Psoas muscle (tissue), 8 donors: ENCODE results near the gene MRAS. TPM values are rescaled to one million over a fixed set of nuclear protein-coding genes. Genes with fewer than 3 reads are reported as not detected.

Experiments used
- ATAC-seq, 4 donors: fragments of 200-7000 bp; cut with Tn5 transposase; one replicate each; pipeline ENCODE4 v1.9.1; 2020; ENCODE audit warnings: moderate library complexity in 3 of 4, mild to moderate bottlenecking in 2 of 4
- DNase-seq, 2 donors: peaks; one replicate each; pipeline ENCODE4 v3.0.0-alpha.2; 2020
- H3K27ac ChIP-seq: fragments of 200-600 bp; one replicate; pipeline ENCODE4 v1.8.0; 2022
- H3K27me3 ChIP-seq, 3 donors: fragments of 200-600 bp in 1 of 3; one replicate each; pipeline versions ENCODE4 v1.6.1 to v1.8.0; 2013 to 2022; ENCODE audit warnings: low read length in 2 of 3, mild to moderate bottlenecking in 2 of 3, moderate library complexity in 1 of 3; ENCODE audit not compliant: insufficient read depth in 3 of 3
- H3K36me3 ChIP-seq, 2 donors: fragments of 200-600 bp in 1 of 2; one replicate each; pipeline versions ENCODE4 v1.6.1 to v1.8.0; 2013 to 2022; ENCODE audit warnings: low read depth in 1 of 2, mild to moderate bottlenecking in 1 of 2, moderate library complexity in 1 of 2; ENCODE audit not compliant: insufficient read depth in 1 of 2
- H3K4me1 ChIP-seq: fragments of 200-600 bp; one replicate; pipeline ENCODE4 v1.8.0; 2022
- H3K4me3 ChIP-seq: fragments of 200-600 bp; one replicate; pipeline ENCODE4 v1.8.0; 2022; ENCODE audit warnings: mild to moderate bottlenecking
- H3K9me3 ChIP-seq: fragments of 200-600 bp; one replicate; pipeline ENCODE4 v1.8.0; 2022
- WGBS, 3 donors: extraction: QIAGEN DNeasy Blood & Tissue Kit; methylation state at CpG; one replicate each; pipeline versions ENCODE4 v1.1.6 to v1.1.7; 2013; 5-methylcytosine and 5-hydroxymethylcytosine counted together
- intact Hi-C, 2 donors: fragments of 100-400 bp; cut with DNase I; formaldehyde crosslinking; loops; one replicate each; pipeline versions ENCODE4 v1.11.0 to v1.14.2; 2022
- polyA plus RNA-seq, 3 donors: library from polyadenylated mRNA; stranded (reverse); fragments of 200-250 nt; gene quantifications; one replicate each; pipeline ENCODE4 v1.2.3, GENCODE V29; 2013
- total RNA-seq, 4 donors: library from RNA; stranded (reverse); fragmentation: NEBNext Ultra II Directional in 2 of 4; extraction: Animal tissue kit (Norgen Biotek cat#: 25700) in 2 of 4; gene quantifications; one replicate each; pipeline versions ENCODE4 v1.2.1 to v1.2.4, GENCODE V29; 2021 to 2023
- TF ChIP-seq, protein P1 (sequence below): fragments of 200-600 bp; IDR thresholded peaks from one replicate; pipeline ENCODE4 v1.8.0; 2022; ENCODE audit warnings: antibody characterized with exemption
- donor health status: healthy with polysubstance abuse.
- donor health status: DM: no; HTN: no; CAD: no; lungs with moderate emphysema.
- donor health status: Bipolar disorder and iron deficiency.
- donor health status: healthy.
- donor health status: DM: yes; HTN: yes; CAD: no.
- donor health status: DM: no; HTN: no; CAD: no.
- donor health status: DM: no; HTN: no; CAD: no.
- donor health status: DM: yes; HTN: yes; CAD: no.

The MRAS gene
- total and polyA plus RNA-seq, 7 donors, result 43.8 to 166 (median 107) TPM

DNA sequence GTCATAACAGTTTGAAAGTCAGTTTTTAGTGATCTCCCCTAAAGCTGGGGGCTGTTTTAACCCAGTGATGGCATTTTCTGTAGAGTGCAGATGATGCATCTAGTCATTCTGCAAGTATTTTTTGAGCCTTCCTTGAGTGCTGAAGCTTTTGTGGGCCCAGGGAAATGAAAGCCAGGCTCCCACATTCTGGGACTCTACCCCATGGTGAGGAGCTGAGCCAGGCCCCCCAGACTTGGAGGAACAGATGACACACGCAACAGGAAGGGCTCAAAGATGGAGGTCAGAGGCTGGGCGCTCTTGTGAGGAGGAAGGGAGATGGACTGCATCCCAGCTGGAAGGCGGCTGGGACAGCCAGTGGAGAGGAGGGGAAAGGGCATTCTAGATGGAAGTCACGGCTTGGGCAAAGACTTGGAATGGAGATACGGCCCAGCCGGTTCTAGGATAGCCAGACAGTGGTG lies 40.8 kb downstream of the MRAS start:
- 65 to 88% (median 79%) methylated on average over 6 of the region's 6 CpGs for WGBS, 3 donors
- TF ChIP-seq, protein P1, sequence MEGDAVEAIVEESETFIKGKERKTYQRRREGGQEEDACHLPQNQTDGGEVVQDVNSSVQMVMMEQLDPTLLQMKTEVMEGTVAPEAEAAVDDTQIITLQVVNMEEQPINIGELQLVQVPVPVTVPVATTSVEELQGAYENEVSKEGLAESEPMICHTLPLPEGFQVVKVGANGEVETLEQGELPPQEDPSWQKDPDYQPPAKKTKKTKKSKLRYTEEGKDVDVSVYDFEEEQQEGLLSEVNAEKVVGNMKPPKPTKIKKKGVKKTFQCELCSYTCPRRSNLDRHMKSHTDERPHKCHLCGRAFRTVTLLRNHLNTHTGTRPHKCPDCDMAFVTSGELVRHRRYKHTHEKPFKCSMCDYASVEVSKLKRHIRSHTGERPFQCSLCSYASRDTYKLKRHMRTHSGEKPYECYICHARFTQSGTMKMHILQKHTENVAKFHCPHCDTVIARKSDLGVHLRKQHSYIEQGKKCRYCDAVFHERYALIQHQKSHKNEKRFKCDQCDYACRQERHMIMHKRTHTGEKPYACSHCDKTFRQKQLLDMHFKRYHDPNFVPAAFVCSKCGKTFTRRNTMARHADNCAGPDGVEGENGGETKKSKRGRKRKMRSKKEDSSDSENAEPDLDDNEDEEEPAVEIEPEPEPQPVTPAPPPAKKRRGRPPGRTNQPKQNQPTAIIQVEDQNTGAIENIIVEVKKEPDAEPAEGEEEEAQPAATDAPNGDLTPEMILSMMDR, result no peak
- no peaks in the 10 kb centered on the region for H3K9me3 ChIP-seq
- no peak overlapping the region for H3K4me3 ChIP-seq
- peak overlapping the region; percentile 72 for H3K27ac ChIP-seq
- H3K27me3 ChIP-seq, result no peaks in the 10 kb centered on the region
- intact Hi-C loops, result loop anchor here (5.0 kb wide), 1 partner anchor 37 kb away; no protein-coding TSS in a partner anchor
- H3K36me3 ChIP-seq, result no peaks in the 10 kb centered on the region
- ATAC-seq (peak in 2 of 4 donors; percentile 3 to 4), DNase-seq (peak in 1 of 2 donors; percentile 43)
- H3K4me1 ChIP-seq, result peaks cover 40% of the 10 kb centered on the region

DNA sequence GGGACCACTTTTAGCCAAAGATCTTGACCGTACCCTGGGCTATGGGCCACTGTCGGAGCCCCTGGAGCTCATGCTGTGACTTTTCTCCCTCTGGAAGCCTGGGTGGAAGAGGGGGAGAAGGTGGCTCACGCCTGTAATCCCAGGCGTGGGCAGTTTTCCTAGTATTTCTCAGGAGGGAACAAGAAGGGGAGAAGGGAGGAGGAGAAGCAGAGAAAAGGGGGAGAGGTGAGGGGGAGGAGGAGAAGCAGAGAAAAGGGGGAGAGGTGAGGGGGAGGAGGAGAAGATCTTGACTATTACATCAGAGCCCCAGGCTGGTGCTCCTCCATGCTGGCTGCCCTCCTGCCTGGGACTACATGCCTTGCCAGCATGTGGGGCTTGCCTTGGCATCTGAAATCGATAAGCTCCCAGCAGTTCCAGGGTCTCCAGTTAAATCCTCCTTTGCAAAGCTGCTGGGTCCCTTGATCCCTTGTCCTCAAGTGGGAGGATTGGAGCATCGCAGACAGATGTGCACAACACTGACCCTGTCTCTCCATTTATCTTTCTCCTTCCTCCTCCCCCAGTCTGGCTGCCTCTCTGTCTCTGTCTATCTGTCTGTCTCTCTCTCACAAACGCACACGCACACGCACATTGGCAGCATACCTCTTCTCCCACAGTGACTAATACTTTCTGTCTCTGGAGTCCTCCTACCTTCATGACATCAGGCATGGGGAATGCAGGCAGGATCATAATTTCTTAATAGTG lies 41.6 kb downstream of the MRAS start:
- H3K4me1 ChIP-seq, result peaks cover 40% of the 10 kb centered on the region
- peak; percentile 53 to 67 for DNase-seq
- 33 to 53% (median 37%) methylated on average over 9 of the region's 9 CpGs for WGBS, 3 donors
- no peaks in the 10 kb centered on the region for H3K36me3 ChIP-seq
- TF ChIP-seq, protein P1, result no peak
- peak; percentile 93 to 98 (median 95) for ATAC-seq
- H3K27me3 ChIP-seq, result no peaks in the 10 kb centered on the region
- H3K4me3 ChIP-seq, result peak overlapping the region; percentile 19
- peak overlapping the region; percentile 72 for H3K27ac ChIP-seq
- no peaks in the 10 kb centered on the region for H3K9me3 ChIP-seq
- intact Hi-C loops, result loop anchor here (5.0 kb wide), 1 partner anchor 38 kb away; no protein-coding TSS in a partner anchor

DNA sequence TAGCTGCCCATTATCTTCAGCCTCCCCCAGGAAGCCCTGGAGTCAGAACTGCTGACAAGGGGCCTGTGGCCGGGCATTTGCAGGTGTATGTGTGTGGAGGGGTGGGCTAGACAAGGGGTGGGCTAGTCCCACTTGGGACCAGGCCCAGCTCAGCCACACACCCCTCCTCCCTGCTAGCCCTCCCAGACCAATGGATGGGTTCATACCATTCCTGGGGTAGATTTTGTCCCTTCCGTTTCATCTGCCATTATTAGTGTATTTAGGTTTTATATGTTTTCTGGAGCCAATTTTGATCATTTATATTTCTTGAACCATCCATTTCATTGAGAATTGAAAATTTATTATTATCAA lies 42.2 kb downstream of the MRAS start:
- WGBS, 3 donors, result 48 to 86% (median 62%) methylated on average over 2 of the region's 2 CpGs
- TF ChIP-seq, protein P1, result no peak
- Histone ChIP-seq H3K27ac (peak overlapping the region; percentile 72), H3K4me1 (peaks cover 45% of the 10 kb centered on the region), H3K27me3 (no peaks in the 10 kb centered on the region), H3K4me3 (no peak overlapping the region), H3K9me3 (no peaks in the 10 kb centered on the region), H3K36me3 (no peaks in the 10 kb centered on the region)
- ATAC-seq, result no peak
- no peak for DNase-seq
- intact Hi-C loops, result no loop called here

DNA sequence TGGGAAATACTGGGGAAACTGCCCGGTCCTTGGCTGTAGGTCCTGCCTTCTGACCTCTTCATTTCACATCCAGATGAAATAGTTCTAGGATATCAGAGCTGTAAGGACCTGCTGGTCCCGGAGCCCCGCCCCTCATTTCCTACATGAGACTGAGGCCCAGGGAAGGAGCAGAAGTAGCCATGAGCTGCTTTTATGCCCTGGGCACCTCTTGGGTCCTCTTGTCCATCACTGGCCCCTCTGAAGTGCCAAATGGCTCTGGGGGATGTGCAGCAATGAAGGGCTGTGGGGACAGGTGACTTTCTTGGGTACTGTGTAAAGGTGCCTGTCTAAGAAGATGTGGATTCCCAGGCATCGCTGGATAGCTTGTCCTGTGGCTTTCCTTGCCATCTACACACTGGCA lies 45.8 kb downstream of the MRAS start:
- H3K4me1 ChIP-seq, result peaks cover 55% of the 10 kb centered on the region
- no peaks in the 10 kb centered on the region for H3K9me3 ChIP-seq
- WGBS, 3 donors, result 86 to 91% (median 89%) methylated on average over 4 of the region's 4 CpGs
- H3K27ac ChIP-seq, result no peak overlapping the region
- TF ChIP-seq, protein P1, result no peak
- no peak for DNase-seq
- intact Hi-C loops, result no loop called here
- peaks cover 0 to 13% of the 10 kb centered on the region in 2 donors for H3K36me3 ChIP-seq
- no peak for ATAC-seq
- H3K27me3 ChIP-seq, result no peaks in the 10 kb centered on the region
- no peak overlapping the region for H3K4me3 ChIP-seq
